ENCODE measurements around the gene P2RX7.

DNA sequence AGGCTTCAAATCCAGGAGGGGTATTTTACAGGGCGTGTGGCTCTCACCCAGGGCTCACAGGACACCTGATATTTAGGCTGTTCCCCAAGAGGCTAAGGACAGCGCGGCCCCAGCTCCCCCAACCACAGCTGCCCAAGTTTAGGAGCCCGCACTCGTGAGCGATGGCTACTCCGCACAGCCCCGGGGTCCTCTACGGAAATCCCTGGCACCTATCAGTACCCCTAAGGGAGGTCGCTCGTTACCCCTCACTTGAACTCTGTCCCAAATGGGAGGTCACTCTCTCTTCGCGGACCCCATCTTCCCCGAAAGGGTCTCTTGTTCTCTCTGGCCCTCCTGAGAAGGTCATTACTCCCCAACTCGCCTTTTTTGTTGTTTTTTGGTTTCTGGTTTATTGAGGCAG is 76.5 kb downstream of the P2RX7 start:
- TF ChIP-seq CTCF (IDR thresholded peaks at IDR 0.05) (no peak), POLR2A (IDR thresholded peaks at IDR 0.05) (no peak)

All from adrenal gland (tissue), 5 donors.